CD14-positive monocyte (primary cell): ENCODE results near the gene HEMK1. TPM values are rescaled to one million over a fixed set of nuclear protein-coding genes. Genes with fewer than 3 reads are reported as not detected.

ENCODE experiments used
- DNase-seq, 3 donors: peaks; one replicate each; pipeline ENCODE4 v3.0.0-alpha.2; 2011 to 2022
- H2AFZ ChIP-seq: 2 replicates; pipeline ENCODE4 v1.6.0; 2012; ENCODE audit warnings: mild to moderate bottlenecking, low read depth, low read length, inconsistent platforms; ENCODE audit not compliant: insufficient read depth, poor library complexity, severe bottlenecking
- H3K27ac ChIP-seq, 2 donors: 1 replicate in 1 of 2; 2 replicates in 1 of 2; pipeline ENCODE4 v1.5.1; 2012 to 2013; ENCODE audit warnings: low read length in 2 of 2, control low read depth in 1 of 2, inconsistent platforms in 1 of 2, low read depth in 1 of 2, mild to moderate bottlenecking in 1 of 2
- H3K27me3 ChIP-seq, 2 donors: one replicate each; pipeline versions ENCODE4 v1.6.0 to v1.6.1; 2011 to 2013; ENCODE audit warnings: low read length in 2 of 2; ENCODE audit not compliant: control insufficient read depth in 2 of 2, insufficient read depth in 2 of 2
- H3K36me3 ChIP-seq, 2 donors: replicated peaks in 1 of 2; 1 replicate in 1 of 2; 2 replicates in 1 of 2; pipeline versions ENCODE4 v1.5.1 to v1.6.1; 2012 to 2013; ENCODE audit warnings: low read length in 2 of 2, control low read depth in 1 of 2, inconsistent platforms in 1 of 2, mild to moderate bottlenecking in 1 of 2; ENCODE audit not compliant: insufficient read depth in 2 of 2, control insufficient read depth in 1 of 2
- H3K4me1 ChIP-seq, 2 donors: 1 replicate in 1 of 2; 2 replicates in 1 of 2; pipeline versions ENCODE4 v1.5.1 to v1.6.1; 2012 to 2013; ENCODE audit warnings: low read length in 2 of 2, control low read depth in 1 of 2, inconsistent platforms in 1 of 2, mild to moderate bottlenecking in 1 of 2, moderate library complexity in 1 of 2; ENCODE audit not compliant: insufficient read depth in 2 of 2, control insufficient read depth in 1 of 2
- H3K4me2 ChIP-seq: replicated peaks from 2 replicates; pipeline ENCODE3; 2012; ENCODE audit warnings: low read length, moderate library complexity, mild to moderate bottlenecking; ENCODE audit not compliant: poor library complexity, severe bottlenecking; ENCODE audit errors: extremely low read depth
- H3K4me3 ChIP-seq, 3 experiments: fragments of 200-600 bp in 1 of 3; sonication (generic) in 1 of 3; replicated peaks in 1 of 3; 1 replicate in 2 of 3; 2 replicates in 1 of 3; pipeline ENCODE4 v1.5.1; 2011 to 2013; ENCODE audit warnings: low read length in 3 of 3, mild to moderate bottlenecking in 3 of 3, control low read depth in 2 of 3, low read depth in 2 of 3, inconsistent platforms in 1 of 3, moderate library complexity in 1 of 3
- H3K79me2 ChIP-seq: 2 replicates; pipeline ENCODE4 v1.6.0; 2012; ENCODE audit warnings: mild to moderate bottlenecking, control low read depth, inconsistent platforms, low read length, moderate library complexity; ENCODE audit not compliant: insufficient read depth
- H3K9ac ChIP-seq: 2 replicates; pipeline ENCODE4 v1.6.0; 2017; ENCODE audit warnings: low read length, mild to moderate bottlenecking; ENCODE audit not compliant: insufficient read depth, poor library complexity, severe bottlenecking
- H3K9me3 ChIP-seq, 2 donors: replicated peaks in 1 of 2; 1 replicate in 1 of 2; 2 replicates in 1 of 2; pipeline versions ENCODE4 v1.5.1 to v1.6.1; 2012 to 2013; ENCODE audit warnings: low read length in 2 of 2, control low read depth in 1 of 2; ENCODE audit not compliant: control insufficient read depth in 1 of 2, insufficient read depth in 1 of 2
- H4K20me1 ChIP-seq: 2 replicates; pipeline ENCODE4 v1.6.0; 2012; ENCODE audit warnings: mild to moderate bottlenecking, low read length, control low read depth, moderate library complexity; ENCODE audit not compliant: insufficient read depth
- H3K27ac Mint-ChIP-seq, 7 donors: one replicate each; pipeline ENCODE4 v1.8.0; 2020; ENCODE audit warnings: mild to moderate bottlenecking in 7 of 7, mixed read lengths in 7 of 7, moderate library complexity in 6 of 7, inconsistent platforms in 2 of 7
- H3K27me3 Mint-ChIP-seq, 3 donors: one replicate each; pipeline ENCODE4 v1.8.0; 2021 to 2022; ENCODE audit warnings: low read depth in 3 of 3, mild to moderate bottlenecking in 3 of 3, mixed read lengths in 3 of 3, moderate library complexity in 3 of 3, inconsistent platforms in 1 of 3
- H3K36me3 Mint-ChIP-seq, 2 donors: one replicate each; pipeline ENCODE4 v1.8.0; 2020; ENCODE audit warnings: mixed read lengths in 2 of 2, inconsistent platforms in 1 of 2, mild to moderate bottlenecking in 1 of 2
- H3K4me1 Mint-ChIP-seq: one replicate; pipeline ENCODE4 v1.8.0; 2020; ENCODE audit warnings: mild to moderate bottlenecking, mixed read lengths
- H3K4me3 Mint-ChIP-seq, 2 donors: one replicate each; pipeline ENCODE4 v1.8.0; 2020; ENCODE audit warnings: mild to moderate bottlenecking in 2 of 2, mixed read lengths in 2 of 2, moderate library complexity in 1 of 2
- H3K9me3 Mint-ChIP-seq, 7 donors: one replicate each; pipeline ENCODE4 v1.8.0; 2020 to 2022; ENCODE audit warnings: mixed read lengths in 7 of 7, mild to moderate bottlenecking in 6 of 7, moderate library complexity in 6 of 7, inconsistent platforms in 2 of 7
- WGBS: methylation state at CpG from one replicate; pipeline ENCODE4 v1.1.5; 2013; ENCODE audit warnings: missing lambda C conversion rate; ENCODE audit not compliant: insufficient coverage; 5-methylcytosine and 5-hydroxymethylcytosine counted together
- intact Hi-C, 2 donors: fragments of 100-400 bp; cut with micrococcal nuclease; formaldehyde crosslinking; loops; one replicate each; pipeline versions ENCODE4 v1.15.0 to v1.15.1; 2023
- polyA plus RNA-seq, 3 donors: library from polyadenylated mRNA; depleted of rRNA in 1 of 3; unstranded in 2 of 3; stranded (reverse) in 1 of 3; fragments of 300-500 nt in 2 of 3; fragments of >200 nt in 1 of 3; fragmentation: Illumina TruSeq in 2 of 3; gene quantifications; 1 replicate in 2 of 3; 2 replicates in 1 of 3; pipeline ENCODE4 v1.2.3, GENCODE V29; 2012 to 2021
- TF ChIP-seq, protein P1 (sequence below): fragments of 200-600 bp; IDR thresholded peaks from one replicate; pipeline ENCODE4 v1.8.0; 2022; ENCODE audit warnings: antibody characterized with exemption, mild to moderate bottlenecking

Gene HEMK1
- polyA plus RNA-seq, 3 donors = 10.1 to 14.0 (median 12.1) TPM

DNA sequence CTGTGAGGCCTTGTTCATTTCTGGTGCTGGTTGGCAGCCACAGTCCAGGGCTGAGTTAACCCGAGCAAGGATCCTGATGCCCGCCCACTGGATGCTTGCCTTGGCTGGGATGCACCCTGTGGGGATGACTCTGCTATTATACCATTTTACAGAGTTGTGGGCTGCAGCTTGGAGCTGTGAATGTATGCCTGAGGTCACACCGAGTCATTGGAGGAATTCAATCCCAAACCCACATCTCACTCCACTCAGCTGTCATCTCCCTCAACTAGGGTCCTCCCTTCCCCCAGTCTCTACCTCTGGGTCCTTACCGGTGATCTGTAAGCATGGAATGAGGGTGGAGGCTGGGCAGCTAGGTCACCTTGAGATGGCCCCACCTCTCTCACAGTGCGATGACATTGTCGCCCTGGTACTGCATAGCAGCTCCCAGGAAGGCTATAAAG, 69.8 kb downstream of the HEMK1 start:
- Mint-ChIP-seq H3K4me1 (peaks cover 24% of the 10 kb centered on the region), H3K27ac (peak overlapping the region in 5 of 7 donors; percentile 17 to 80 (median 33)), H3K9me3 (peaks cover 0 to 2% (median 0%) of the 10 kb centered on the region in 7 donors), H3K27me3 (no peaks in the 10 kb centered on the region), H3K36me3 (peaks cover 65 to 79% of the 10 kb centered on the region in 2 donors), H3K4me3 (no peak overlapping the region)
- Histone ChIP-seq H3K4me1 (peaks cover 1 to 13% of the 10 kb centered on the region in 2 donors), H3K79me2 (peaks cover 93% of the 10 kb centered on the region), H2AFZ (no peak overlapping the region), H3K36me3 (peaks cover 63 to 80% of the 10 kb centered on the region in 2 donors), H3K9ac (no peak overlapping the region), H3K4me2 (no peak overlapping the region), H3K27me3 (no peaks in the 10 kb centered on the region), H3K9me3 (no peaks in the 10 kb centered on the region), H4K20me1 (peaks cover 100% of the 10 kb centered on the region), H3K4me3 (no peak overlapping the region), H3K27ac (peak overlapping the region in 1 of 2 donors; percentile 50)
- intact Hi-C loops = no loop called here
- TF ChIP-seq, protein P1, sequence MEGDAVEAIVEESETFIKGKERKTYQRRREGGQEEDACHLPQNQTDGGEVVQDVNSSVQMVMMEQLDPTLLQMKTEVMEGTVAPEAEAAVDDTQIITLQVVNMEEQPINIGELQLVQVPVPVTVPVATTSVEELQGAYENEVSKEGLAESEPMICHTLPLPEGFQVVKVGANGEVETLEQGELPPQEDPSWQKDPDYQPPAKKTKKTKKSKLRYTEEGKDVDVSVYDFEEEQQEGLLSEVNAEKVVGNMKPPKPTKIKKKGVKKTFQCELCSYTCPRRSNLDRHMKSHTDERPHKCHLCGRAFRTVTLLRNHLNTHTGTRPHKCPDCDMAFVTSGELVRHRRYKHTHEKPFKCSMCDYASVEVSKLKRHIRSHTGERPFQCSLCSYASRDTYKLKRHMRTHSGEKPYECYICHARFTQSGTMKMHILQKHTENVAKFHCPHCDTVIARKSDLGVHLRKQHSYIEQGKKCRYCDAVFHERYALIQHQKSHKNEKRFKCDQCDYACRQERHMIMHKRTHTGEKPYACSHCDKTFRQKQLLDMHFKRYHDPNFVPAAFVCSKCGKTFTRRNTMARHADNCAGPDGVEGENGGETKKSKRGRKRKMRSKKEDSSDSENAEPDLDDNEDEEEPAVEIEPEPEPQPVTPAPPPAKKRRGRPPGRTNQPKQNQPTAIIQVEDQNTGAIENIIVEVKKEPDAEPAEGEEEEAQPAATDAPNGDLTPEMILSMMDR = no peak
- no peak for DNase-seq
- WGBS = no CpG with 5 or more reads among the region's 6 CpGs

DNA sequence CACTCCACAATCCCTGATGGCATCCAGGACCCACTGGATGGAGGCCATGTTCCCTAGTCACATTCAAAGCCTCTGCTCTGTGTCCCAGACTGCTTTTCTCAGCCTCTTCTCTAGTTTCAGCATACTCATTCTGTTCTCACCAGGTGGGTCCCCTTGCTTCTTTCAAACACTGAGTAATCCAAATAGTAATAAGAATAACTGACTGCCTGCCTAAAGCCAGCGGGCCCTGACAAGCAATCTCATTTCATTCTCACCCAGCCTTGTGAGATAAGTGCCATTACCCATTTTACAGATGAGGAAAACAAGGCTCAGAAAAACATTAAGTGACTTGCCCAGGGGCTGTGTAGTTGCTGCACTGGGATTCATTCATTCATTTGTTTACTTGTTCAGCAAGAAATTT, 73.1 kb downstream of the HEMK1 start:
- intact Hi-C loops = no loop called here
- TF ChIP-seq, protein P1 = no peak
- peaks cover 66% of the 10 kb centered on the region for H3K79me2 ChIP-seq
- DNase-seq = no peak
- peak overlapping the region in 1 of 2 donors; percentile 46 for H3K27ac ChIP-seq
- no peak overlapping the region for H3K4me2 ChIP-seq
- H2AFZ ChIP-seq = no peak overlapping the region
- H3K4me1 ChIP-seq = no peaks in the 10 kb centered on the region
- no peaks in the 10 kb centered on the region for H3K27me3 ChIP-seq
- Mint-ChIP-seq H3K36me3 (peaks cover 87 to 96% of the 10 kb centered on the region in 2 donors), H3K4me1 (peaks cover 7% of the 10 kb centered on the region), H3K27ac (peak overlapping the region in 2 of 7 donors; percentile 1 to 16), H3K9me3 (no peaks in the 10 kb centered on the region), H3K4me3 (no peak overlapping the region), H3K27me3 (no peaks in the 10 kb centered on the region)
- peaks cover 88 to 94% of the 10 kb centered on the region in 2 donors for H3K36me3 ChIP-seq
- H3K9me3 ChIP-seq = no peaks in the 10 kb centered on the region
- no peak overlapping the region for H3K4me3 ChIP-seq
- H4K20me1 ChIP-seq = peaks cover 100% of the 10 kb centered on the region
- H3K9ac ChIP-seq = no peak overlapping the region
- no CpG with 5 or more reads among the region's 1 CpG for WGBS
